HuH-7.5 (cell line): Measurements from ENCODE around the gene TIMP4.

ENCODE experiments used
- DNase-seq: peaks from one replicate; pipeline ENCODE4 v3.0.0; 2011; ENCODE audit warnings: low spot score

TIMP4 gene

DNA sequence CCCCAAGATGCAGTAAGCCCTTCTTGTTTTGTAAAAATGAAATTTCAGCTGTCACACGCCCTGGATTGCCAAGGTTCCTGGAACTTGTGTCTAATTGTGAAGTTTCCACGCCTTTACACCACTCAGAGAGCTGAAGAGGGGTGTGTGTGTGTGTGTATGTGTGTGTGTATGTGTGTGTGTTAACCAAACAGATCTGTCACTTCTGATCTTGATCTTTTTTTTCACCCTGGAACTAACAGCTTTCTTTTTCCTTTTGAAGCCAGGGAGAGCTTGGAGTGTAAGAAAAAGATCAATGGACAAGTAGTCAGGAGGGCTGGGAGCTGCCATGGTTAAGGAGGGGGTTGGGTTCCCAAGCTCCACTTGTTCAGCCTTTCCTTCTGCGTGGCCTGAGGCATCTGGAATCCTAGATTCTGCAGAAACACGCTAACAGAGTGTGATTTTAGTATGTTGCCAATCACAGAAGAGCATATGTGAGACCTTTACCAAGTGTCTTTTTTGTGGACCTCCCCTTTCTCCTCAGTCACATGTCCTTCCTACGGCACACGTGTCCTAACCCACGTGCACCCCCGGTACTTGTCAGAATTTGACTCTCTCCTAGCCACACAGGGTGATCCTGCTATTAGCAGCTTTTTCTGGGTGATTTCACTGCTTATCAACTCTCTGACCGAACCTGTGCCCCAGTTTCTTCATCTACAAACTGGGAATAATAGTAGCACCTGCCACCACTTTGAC, 11.5 kb downstream of the TIMP4 start:
- DNase-seq, result no peak

DNA sequence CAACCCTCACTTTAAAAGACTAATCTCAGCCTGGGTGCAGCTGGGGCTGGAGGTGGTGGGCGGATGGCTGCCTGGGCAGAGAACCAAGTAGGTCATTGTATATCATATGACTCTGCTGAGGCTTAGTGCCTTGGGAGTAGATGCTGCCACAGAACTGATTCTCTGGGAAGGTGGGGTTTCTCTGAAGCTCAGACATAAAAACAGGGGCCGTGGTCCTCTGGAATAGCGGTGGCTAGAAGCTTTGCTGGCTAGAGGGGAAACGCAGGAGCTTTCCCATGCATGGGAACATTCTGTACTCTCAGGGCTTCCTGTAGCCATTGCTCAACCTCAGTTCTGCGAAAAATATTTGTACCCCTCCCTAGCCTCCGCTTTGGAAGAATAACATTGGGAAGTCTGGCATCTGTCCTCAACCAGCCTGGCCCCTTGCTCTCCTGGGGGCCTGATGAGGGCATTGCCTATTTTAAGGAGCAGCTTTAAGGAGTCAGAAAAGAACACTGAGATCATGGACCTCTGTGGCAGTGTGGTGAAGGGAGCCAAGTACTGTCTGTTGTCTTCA, 14.7 kb downstream of the TIMP4 start:
- DNase-seq, result no peak

DNA sequence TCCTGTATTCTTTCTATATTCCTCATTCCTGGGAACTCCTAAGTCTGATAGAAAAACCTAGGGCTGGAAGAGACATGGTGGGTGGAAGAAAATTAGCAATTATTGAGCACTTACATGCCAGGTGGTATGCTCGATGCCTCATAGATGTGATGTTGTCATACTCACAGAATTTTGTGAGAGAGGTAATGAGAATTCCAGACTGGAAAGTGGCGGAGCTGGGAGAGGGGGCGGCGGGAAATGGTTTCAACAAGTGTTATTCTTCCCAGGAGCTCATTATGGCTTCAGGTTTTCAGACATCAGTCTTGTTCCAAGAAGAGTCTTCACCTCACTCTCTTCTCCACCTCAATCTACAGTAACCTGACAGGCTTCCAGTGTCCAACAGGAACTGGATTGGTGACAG, 16.2 kb downstream of the TIMP4 start:
- no peak for DNase-seq

DNA sequence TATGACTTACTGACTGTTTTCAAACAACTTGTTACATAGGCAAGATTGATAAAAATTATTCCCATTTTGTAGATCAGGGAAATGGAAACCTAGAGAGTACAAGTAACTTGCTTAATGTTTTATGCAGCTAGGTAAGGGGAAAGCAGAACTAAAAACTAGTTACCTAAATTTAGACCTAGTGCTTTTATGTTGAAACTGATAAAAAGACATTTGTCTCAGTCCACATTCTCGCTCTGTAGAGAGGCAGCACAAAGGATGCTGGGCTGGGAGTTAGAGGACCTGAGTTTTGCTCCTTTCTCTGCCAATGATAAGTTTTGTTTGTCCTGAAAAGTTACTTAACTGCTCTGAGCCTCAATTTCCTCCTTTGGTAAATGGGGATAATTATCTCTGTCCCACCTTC, 17.4 kb downstream of the TIMP4 start:
- DNase-seq, result no peak

DNA sequence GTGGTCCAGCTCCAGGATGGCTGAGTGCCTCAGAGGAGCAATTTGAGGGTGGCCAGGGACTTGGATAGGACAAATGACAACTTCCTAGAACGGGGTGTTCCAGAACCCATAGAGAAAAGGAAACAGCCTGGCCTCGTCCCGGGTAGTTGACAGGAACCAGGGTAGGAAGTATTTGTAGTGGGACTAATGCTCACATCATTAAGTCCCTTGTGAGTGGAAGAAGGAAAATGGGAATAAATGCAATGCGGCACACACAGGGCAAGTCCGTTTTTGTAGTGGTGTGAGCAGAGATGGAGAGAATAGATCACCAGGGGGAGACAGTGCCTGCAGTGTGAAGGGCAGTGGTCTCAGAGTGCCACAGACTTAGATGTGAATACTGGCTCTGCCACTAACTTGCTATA, 19.6 kb downstream of the TIMP4 start:
- peak; percentile 62 for DNase-seq

DNA sequence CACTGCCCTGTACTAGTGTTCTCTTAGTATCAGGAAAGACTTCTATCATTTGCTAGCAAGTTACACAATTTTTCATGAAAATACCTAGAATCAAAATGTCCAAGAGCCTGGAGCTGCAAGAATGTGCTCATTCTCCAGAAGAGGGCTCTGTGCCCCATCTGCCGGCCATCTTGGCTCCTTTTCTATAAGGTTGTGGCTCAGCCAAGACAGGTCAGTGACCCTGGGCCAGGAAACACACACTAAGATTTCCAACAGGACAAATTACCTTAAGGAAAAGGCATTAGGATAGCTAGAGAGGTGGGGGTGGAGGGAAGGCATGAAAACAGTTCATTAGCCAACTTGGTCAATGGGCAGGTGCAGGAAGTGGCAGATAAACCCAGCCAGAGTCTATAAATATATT, 20.7 kb downstream of the TIMP4 start:
- no peak for DNase-seq

DNA sequence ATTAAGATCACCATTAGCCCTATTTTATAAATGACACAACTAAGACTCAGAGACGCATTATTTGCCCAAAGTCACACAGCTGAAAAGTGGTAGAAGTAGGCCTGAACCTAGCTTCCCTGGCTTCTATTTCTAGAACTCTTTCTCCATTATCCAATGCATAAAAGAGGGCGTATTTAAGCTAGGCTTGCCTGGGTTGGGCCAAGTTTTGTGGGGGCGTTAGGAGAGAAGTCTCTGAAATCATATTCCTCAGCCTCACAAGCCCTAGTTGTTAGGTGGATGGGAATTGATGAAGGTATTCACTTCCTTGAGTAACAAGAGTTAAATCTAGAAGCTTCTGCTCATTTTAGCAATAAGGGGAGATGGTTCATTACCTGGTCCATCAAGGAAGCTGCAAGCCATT, 22.3 kb downstream of the TIMP4 start:
- DNase-seq, result no peak

DNA sequence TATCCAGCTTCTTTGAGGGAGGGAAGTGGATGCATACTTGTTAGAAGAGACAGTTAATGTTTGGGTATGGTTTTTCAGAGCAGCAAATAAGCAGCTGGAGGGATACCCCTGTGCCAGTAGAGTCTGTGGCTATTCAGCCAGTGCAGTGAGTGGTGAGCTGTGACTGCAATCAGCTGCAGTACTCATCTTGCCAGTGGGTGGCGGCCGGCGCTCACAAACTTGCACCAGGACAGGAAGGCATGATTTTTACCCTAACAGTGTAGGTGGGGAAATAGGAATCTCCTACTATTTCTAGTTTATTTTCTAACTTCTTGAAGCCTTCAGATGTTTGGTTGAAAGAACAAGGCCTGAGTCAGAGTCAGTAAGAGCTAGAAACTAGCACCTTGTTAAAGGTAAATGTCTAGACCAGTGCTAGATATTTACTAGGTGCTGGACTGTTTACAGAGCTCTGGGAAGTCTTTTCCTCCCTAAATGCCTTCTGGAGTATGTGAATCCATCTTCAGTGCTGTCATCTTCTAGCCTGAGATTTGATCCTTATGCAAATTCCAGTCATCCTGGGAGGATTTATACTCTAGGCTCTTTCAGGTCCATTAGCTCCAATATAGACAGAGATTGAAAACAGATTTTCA, 23.6 kb downstream of the TIMP4 start:
- DNase-seq, result peak; percentile 52

DNA sequence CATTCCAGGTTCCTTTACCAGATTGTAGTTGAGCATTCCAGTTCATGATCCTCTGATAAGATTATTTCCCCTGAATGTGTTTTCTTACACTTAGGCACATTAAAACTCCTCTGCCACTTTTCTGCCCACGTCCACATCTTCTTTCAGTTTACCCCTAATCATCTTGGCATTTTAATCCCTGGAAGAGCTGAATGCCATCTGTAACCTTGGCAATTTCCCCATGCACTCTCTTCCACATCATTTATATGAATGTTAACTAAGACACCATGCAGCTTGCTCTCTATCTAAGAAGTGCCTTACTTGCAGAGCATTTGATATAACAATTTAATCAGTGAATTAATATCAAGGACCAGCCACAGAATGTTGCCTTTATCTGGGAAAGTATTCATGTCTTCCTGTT, 25.8 kb downstream of the TIMP4 start:
- DNase-seq, result no peak

DNA sequence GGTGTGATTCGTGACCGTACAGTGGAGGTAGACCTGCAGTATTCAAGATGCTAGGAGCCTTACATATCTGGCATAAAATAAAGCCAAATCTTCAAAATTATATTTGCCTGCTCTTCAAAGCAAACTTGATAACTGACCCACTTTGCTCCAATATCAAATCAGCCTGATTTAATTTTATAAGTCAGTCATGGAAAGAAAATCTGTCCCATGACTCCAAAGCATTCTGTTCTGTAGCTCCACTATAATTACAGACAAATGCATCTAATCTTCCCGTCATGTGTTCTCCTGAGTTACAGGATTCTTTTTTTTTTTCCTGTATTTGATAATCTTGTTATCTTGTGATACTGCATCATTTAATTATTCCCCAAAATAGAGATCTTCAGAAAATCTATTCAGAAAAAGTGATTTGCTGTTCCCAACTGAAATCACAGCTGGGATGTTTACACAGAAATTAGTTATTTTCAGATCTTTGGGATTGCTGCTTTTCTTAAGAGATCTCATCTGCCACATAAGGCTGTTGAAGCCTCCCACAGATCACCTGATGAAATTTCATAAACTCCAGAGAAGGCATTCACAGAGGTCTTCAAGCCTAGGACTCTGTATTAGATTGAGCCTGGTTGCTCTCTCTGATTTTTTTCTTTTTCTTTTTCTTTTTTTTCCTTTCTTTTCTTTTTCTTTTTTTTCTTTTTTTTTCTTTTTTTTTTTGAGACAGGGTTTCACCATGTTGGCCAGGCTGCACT, 27.2 kb downstream of the TIMP4 start:
- DNase-seq, result no peak

DNA sequence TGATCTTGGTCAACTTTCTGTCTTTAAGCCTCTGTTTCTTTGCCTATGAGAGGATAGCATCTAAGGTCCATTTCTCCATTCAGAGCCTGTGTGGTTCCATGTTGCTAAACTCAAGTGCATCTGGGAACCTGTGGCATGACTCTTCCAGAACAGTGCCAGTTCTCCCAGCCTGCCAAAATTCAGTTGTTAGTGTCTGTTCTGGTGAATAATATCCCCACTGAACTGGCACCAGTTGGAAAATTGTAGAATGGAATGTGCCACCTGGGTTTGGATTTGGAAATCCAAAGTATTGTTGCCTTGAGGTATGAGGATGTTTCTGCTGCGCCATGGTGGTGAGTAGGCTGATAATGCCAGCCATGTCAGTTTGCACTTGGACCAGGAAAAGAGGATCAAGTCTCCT, 31.3 kb downstream of the TIMP4 start:
- DNase-seq, result no peak

DNA sequence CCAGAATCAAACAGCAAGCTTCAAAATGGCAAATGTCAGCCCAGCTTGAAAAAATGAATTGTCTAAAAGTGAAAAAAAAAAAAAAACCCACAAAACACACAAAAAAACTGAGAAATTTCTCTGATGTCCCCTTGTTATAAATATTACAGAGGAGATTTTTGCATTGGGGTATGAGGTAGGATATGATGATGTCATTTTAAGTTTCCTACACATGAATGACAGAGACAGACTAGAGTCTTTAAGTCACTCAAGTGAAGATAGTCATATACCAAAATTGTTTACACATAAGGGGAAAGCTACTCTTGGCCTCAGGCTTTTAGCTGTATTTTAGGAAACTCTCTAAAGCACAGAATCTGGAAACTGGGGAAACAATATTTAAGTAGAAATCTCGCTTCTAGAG, 32.9 kb downstream of the TIMP4 start:
- no peak for DNase-seq

DNA sequence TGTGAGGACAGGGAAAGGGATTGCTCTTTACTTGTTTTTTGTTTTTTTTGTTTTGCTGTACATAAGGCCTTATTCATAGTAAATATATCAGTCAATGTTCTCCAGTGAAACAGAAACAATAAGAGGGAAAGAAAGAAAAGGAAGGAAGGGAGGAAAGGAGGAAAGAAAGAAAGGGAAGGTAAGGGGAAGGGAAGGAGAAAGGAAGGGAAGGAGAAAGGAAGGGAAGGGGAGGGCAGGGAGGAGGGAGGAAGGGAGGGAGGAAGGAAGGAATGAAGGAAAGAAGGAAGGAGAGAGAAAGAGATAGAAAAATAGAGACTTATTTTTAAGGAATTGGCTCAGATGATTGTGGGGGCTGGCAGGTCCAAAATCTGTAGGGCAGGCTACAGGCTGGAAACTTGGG, 37.2 kb downstream of the TIMP4 start:
- no peak for DNase-seq

DNA sequence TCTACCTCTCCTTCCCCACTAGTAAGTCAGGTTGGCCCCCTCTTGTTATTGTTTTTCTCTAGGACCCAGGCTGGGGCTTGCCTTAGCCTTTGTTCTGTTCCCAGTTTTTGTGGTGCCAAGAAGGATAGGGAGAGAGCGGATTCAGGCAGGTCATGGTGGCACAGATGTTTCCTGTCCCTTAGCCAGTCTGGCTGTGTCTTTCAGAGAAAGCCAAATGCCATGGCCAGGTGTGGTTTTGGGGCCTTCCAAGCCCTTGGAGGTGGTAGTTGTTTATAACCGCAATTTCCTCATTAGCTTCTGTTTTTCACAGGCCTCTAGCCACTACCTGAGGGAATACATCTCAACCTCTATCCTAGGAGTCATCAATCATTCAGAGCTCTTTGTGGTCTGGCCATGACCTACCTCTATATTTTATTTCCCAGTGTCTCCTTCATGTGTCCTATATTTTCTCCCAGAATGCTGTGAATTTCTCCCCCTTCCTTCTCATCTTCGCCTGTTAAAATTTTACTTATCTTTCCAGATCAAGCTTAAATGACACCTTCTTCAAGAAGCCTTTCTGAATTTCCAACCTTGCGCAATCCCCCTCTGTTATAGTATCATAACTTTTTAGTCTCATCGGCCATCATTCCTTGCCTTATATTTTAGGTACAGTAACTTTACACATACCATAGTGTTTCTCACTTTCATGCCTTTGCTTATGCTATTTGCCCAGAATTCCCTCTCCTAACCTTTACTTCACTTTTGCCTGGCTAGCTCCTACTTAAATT, 38.2 kb downstream of the TIMP4 start:
- DNase-seq, result no peak

DNA sequence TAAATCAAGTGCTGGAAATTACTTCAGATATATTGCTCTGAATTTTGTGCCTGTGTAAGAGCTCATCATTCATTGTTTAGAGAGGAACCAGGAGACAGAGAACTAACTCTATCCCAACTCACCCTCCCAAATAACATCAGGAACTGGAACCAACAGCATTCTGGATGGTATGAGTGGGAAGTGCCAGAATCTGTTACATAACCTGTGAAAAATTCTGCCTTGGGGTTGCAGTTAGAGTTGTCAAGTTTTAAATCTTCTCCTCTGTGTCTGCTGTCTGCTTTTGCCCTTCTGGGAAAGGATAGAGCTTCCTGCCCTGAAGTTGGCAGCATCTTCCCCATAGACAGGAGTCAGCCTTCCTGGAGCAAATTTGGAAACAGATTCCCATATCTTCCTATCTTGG, 41.2 kb downstream of the TIMP4 start:
- no peak for DNase-seq

DNA sequence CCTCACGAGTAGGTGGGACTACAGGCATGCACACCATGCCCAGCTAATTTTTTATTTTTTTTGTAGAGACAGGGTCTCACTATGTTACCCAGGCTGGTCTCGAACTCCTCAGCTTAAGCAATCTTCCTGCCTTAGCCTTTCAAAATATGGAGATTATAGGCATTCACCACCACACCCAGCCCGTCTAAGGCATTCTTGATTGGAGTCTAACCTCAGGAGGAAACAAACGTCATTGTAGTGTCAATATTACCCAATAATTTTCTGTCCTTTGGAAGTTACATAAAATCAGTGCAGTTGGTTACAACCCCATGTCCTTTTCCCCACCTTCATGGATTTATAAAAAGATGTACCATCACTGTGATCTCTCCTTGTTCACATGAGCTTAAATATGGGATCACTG, 41.8 kb downstream of the TIMP4 start:
- DNase-seq, result no peak

DNA sequence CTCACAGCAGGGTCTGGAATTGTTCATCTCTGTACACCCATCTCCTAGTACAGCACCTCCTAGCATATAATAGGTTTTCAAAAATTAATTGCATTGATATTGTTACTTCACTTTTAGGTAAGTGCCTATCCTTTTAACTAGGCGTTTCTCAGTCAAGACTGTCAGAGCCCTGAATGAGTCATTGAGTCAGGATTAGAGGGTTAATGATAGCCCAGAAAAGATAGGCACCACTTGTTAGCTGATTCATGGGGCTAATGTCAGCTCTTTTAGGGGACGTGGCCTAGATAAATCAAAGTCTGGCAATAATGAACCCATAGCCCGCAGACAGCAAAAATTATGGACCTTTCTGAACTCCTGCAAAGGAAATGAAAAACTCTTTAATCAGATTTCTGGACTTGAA, 42.9 kb downstream of the TIMP4 start:
- no peak for DNase-seq

DNA sequence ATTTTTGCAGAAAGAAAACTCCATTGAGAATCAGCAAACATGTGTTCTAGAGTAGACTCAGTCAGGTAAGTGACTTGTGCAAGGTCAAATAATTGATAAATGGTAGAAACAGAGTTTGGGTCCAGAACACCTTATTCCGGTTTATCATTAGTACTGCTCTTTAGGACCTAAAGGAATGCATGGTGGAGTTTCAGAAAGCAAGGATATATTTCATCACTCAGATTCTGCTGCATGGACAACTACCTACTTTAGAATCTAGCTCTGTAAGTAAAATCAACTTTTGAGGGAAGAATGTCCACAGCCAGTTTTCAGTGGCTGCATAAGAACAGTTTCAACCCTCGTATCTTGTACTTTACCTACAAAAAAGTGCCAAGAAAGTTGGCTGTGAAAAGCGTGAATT, 43.6 kb downstream of the TIMP4 start:
- no peak for DNase-seq

DNA sequence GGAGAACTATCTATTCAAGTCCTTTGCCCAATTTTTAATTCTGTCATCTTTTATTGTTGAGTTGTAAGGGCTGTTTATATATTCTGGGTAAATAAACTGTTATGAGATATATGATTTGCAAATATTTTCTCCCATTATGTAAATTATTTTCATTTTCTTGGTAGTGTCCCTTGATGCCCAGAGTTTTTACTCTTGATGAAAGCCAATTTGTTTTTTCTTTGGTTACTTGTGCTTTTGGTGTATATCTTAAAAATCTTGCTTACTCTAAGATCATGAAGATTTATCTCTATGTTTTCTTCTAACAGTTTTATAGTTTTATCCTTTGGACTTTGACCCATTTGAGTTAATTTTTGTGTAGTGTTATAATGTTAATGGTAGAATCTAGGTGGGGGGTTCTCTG, 44.5 kb downstream of the TIMP4 start:
- DNase-seq, result no peak

DNA sequence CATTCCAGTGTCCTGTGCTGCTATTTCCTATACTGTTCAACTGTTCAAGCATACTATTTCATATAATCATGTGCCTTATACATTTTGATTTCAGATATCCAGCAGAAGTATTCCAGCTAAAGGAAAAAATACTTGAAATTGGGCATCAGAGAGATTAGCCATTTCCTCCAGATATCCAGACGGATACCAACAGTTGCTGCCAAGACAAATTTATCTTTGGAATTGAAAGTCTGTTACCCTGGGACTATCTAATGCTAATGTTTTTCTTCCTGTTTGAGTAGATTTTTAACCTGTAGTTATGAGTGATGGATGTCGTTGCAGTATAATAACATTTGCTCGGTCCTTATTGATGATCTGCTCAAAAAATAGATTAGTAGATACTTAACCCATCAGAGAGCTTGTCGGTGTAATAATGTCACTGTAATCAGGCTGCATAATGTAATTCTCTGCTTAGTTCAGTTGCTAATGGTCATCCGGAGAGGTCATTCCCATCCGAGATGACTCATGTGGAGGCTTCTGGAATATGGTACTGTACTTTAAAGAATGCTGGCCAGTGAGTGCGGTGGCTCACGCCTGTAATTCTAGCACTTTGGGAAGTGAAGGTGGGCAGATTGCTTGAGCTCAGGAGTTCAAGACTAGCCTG, 51.5 kb downstream of the TIMP4 start:
- no peak for DNase-seq
